GM12875 (cell line): ENCODE results near the gene FFAR3.

Experiments used
- H3K4me3 ChIP-seq: one replicate; pipeline ENCODE4 v1.5.1; 2011; ENCODE audit warnings: low read depth, low read length, control low read depth
- TF ChIP-seq, protein P1 (sequence below): IDR thresholded peaks from 2 replicates; pipeline ENCODE4 v1.5.1; 2011; ENCODE audit warnings: low read depth, mild to moderate bottlenecking, control low read depth, inconsistent platforms, low read length, moderate library complexity, borderline replicate concordance; ENCODE audit not compliant: insufficient read depth

Gene FFAR3

DNA sequence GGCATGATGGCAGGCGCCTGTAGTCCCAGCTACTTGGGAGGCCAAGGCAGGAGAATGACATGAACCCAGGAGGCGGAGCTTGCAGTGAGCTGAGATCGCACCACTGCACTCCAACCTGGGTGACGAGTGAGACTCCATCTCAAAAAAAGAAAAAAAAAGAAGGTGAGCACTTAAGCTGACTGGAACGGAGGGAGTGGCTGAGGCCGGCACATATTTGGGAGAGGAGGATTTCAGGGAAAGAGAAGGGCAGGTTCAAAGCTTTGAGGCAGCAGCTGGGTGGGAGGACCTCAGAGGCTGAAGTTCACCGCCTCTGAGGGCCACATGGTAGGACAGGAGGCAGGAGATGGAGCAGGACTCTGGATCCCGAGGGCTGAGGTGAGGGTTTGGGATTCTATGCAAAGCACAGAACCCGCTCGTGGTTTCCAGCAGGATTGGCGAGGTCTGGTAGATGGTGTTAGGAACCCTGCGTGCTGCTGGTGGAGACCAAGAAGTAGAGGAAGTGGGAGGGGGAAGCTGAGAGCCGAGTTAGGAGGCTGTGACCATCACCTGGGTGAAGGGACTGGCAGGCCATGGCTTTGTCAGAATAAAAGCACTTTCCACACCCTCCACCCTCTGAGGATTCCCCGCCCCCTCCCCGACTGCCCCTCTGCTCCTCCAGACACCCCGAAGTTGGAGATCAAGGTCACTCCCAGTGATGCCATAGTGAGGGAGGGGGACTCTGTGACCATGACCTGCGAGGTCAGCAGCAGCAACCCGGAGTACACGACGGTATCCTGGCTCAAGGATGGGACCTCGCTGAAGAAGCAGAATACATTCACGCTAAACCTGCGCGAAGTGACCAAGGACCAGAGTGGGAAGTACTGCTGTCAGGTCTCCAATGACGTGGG lies 20.9 kb upstream of the FFAR3 start:
- TF ChIP-seq, protein P1, sequence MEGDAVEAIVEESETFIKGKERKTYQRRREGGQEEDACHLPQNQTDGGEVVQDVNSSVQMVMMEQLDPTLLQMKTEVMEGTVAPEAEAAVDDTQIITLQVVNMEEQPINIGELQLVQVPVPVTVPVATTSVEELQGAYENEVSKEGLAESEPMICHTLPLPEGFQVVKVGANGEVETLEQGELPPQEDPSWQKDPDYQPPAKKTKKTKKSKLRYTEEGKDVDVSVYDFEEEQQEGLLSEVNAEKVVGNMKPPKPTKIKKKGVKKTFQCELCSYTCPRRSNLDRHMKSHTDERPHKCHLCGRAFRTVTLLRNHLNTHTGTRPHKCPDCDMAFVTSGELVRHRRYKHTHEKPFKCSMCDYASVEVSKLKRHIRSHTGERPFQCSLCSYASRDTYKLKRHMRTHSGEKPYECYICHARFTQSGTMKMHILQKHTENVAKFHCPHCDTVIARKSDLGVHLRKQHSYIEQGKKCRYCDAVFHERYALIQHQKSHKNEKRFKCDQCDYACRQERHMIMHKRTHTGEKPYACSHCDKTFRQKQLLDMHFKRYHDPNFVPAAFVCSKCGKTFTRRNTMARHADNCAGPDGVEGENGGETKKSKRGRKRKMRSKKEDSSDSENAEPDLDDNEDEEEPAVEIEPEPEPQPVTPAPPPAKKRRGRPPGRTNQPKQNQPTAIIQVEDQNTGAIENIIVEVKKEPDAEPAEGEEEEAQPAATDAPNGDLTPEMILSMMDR, result no peak
- H3K4me3 ChIP-seq, result no peak overlapping the region

DNA sequence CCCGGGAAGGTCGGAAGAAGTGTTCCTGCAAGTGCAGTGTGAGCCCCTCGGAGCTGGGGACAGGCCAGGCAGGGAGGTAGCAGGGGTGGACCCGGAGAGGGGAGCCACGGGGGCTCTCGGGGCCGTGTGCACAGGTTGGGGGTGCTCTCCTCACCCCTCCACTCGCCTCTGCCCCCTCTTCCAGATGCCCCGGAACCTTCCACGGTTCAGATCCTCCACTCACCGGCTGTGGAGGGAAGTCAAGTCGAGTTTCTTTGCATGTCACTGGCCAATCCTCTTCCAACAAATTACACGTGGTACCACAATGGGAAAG lies 20.3 kb upstream of the FFAR3 start:
- H3K4me3 ChIP-seq, result no peak overlapping the region
- TF ChIP-seq, protein P1, result no peak

DNA sequence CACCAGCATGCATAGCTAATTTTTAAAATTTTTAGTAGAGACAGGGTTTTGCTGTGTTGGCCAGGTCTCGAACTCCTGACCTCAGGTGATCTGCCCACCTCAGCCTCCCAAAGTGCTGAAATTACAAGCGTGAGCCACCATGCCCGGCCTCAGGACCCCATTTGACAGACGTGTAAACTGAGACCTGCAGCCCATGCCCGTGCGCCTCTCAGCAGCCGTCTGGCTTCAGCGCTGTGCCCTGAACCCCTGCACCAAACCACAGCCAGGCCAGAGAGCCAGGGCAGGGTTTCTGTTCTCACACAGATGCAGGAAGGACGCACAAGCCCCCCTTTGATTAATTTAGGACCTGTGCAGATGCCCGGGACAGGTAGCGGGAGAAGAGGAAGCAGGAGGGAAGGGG lies 17.8 kb upstream of the FFAR3 start:
- TF ChIP-seq, protein P1, result no peak

DNA sequence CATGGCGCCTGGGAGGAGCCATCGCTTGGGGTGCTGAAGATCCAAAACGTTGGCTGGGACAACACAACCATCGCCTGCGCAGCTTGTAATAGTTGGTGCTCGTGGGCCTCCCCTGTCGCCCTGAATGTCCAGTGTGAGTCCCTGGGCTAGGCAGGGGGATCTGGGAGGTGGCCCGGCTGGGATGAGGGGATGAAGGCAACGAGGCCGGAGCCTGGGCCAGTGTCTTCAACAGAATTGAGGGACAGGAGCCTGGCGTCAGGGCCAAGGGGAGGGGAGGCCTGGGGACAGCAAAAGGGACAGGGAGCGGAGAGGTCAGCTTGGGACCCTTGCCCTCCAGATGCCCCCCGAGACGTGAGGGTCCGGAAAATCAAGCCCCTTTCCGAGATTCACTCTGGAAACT lies 17.3 kb upstream of the FFAR3 start:
- no peak overlapping the region for H3K4me3 ChIP-seq
- TF ChIP-seq, protein P1, result no peak

More for the DNA sequence above, 17.8 kb upstream of the FFAR3 start:
- no peak overlapping the region for H3K4me3 ChIP-seq

DNA sequence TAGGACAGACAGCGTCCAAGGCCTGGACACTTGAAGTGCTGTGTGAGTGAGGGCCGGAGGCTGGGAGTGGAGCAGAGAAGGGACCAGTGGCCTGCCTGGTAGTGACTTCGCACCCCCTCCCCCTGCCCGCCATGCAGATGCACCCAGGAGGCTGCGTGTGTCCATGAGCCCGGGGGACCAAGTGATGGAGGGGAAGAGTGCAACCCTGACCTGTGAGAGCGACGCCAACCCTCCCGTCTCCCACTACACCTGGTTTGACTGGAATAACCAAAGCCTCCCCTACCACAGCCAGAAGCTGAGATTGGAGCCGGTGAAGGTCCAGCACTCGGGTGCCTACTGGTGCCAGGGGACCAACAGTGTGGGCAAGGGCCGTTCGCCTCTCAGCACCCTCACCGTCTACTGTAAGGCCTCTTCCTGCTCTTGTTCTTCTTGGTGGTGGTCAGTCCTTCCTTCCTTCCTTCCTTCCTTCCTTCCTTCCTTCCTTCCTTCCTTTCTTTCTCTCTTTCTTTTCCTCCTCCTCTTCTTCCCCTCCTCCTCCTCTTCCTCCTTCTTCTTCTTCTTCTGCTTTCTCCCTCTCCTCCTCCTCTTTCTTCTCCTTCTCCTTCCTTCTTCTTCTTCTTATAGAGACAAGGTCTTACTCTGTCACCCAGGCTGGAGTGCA lies 16.6 kb upstream of the FFAR3 start:
- H3K4me3 ChIP-seq, result no peak overlapping the region
- TF ChIP-seq, protein P1, result no peak

DNA sequence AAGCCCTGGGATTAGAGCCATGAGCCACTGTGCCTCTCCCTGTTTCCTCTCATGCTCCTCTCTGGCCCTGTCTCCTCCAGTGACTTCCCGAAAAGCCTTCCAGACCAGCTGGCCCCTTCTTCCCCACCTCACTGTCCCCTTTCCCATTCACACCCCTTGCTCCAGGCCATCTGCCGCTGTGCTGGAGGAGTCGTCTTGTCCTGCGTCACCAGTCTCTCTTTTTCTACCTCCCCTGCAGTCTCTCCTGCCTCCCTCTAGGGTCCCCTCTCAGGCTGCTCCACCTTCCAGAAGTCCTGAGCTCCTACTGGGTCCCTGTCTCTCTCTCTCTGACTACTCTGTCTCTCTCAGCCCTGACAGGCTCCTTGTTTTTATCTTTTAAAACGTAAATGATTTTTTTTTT lies 15.8 kb upstream of the FFAR3 start:
- TF ChIP-seq, protein P1, result no peak
- H3K4me3 ChIP-seq, result no peak overlapping the region
